ENCODE measurements around the gene MICALL2. TPM values are rescaled to one million over a fixed set of nuclear protein-coding genes. Genes with fewer than 3 reads are reported as not detected.

Gene MICALL2
- total RNA-seq = 22.8 and 26.2 TPM in 2 replicates

DNA sequence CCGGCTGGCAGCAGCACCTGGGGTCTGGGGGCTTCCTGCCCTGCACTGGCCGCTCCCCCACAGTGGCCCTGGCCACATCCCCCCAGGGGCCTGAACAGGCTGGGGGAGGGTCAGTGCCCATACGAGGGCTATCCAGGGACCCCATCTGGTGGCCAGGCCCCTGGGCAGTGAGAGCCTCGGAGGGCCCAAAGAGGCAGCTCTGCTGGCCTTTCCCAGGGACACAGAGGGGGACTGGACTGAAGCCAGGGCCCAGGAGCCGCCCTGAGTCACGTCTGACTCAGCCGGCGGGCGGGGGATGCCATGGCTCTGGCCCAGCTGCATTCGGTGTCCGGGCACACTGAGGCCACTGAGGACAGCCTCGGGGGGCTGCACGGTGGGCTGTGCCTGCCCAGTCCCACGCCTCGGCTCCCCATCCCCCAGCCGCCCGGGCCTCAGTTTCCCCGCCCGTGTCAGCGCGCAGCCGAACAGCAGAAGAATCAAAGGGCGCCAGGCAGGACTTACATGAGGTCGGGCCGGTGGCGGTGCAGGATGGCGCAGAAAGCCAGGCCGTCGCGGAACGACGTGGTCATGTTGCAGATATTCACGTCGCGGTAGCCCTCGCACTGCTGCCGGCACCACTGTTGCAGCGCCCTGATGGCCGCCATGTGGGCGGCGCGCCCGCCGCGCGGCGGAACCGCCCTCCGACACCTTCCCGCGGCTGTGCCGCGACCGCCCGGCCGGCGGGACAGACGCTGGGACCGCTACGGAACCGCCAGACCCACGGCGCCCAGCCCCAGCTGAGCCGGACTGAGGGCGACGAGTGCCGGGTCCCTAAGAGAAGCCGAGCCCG is at the start of gene MICALL2:
Gene MICALL2, minus strand, starts transcription at position 788 of the 829 bp plus-strand sequence. Its CDS starts 144 bp downstream, at position 644.

DNA sequence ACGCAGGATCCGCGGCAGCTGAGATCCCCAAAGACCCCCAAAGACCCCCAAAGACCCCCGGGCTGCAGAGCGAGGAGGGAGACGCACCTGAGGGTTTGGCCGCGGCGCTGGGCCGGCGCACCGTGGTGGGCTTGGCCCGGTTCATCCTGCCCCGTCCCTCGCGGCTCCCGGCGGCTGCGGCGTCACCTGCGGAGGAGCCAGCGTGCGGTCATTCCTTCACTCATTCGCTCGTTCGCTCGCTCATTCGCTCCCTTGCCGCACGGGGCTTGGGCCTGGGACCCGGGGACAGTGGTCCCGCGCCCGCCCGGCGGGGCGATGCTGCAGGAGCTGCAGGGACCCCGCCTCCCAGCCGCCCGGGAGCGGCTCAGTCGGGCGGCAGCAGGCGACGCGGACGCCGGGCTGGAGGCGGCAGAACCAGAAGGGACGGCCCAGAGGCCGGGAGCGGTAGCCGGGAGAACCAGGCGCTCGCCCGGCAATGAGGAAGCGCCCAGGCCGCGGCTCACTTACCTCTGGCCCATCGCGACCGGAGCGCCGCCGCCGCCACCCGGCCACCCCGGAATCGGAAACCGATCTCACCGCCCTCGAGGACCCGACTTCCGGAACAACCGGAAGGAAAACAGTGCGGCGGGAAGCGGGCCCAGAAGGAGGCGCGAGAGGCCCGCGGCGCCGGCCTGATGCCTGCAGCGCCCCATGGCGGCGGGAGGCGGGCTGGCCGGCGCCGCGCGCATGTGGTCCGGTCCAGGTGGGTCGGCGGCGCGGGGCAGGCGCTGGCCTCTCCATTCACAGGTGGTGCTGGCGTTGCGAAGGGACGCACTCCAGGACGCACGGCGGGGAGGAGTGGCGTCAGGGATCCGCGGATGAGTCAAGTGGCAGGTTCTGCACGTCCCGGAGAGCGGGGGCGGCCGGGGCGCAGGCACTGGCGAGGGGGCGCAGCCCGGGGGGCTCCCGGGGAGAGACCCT is 44.8 kb upstream of the MICALL2 start, which contains the start of gene INTS1:
Gene INTS1, minus strand, starts transcription at position 574 of the 960 bp plus-strand sequence. Its CDS starts 429 bp downstream, at position 145.

Other genes with a start within 250 kb of the MICALL2 start
- not detected in 2 replicates for gene UNCX, start 226.6 kb downstream of the MICALL2 start, total RNA-seq
- 74.3 and 75.2 TPM in 2 replicates for gene INTS1, start 44.9 kb upstream of the MICALL2 start, total RNA-seq
- 9.9 and 21.6 TPM in 2 replicates for gene MAFK, start 71.2 kb upstream of the MICALL2 start, total RNA-seq
- 0.18 TPM in 1 of 2 replicates, not detected in the other for gene TMEM184A, start 96.7 kb upstream of the MICALL2 start, total RNA-seq
- gene PSMG3, start 110.6 kb upstream of the MICALL2 start, total RNA-seq = 47.0 and 54.9 TPM in 2 replicates
- 0.29 and 0.89 TPM in 2 replicates for gene ELFN1, start 210.8 kb upstream of the MICALL2 start, total RNA-seq

All from myometrial cell (primary cell).